ENCODE measurements around the gene ODR4. TPM values are rescaled to one million over a fixed set of nuclear protein-coding genes. Genes with fewer than 3 reads are reported as not detected.

ODR4 gene
- total RNA-seq, 4 donors from 2014 or later = 25.1 to 35.4 (median 29.9) TPM

GRCh38 chr1:186465946-186466345 lies 90.3 kb downstream of the ODR4 start:
- H3K36me3 ChIP-seq = no peaks in the 10 kb centered on the region
- no peak for DNase-seq
- 63 to 87% methylated on average over 2 of the region's 2 CpGs for WGBS, 2 donors
- TF ChIP-seq POLR2A (IDR thresholded peaks at IDR 0.05) (no peak), CTCF (IDR thresholded peaks at IDR 0.05) (no peak)
- no peaks in the 10 kb centered on the region for H3K4me1 ChIP-seq
- intact Hi-C loops (cut with DNase I) = no loop called here
- no peak overlapping the region for H3K27ac ChIP-seq
- H3K4me3 ChIP-seq (replicated peaks in 1 of 3) = no peak overlapping the region
- no peaks in the 10 kb centered on the region for H3K9me3 ChIP-seq
- H3K27me3 ChIP-seq = no peaks in the 10 kb centered on the region

Other genes with a start within 250 kb of the ODR4 start
- 1 to 10 TPM in 3 of 4 donors, under 1 TPM in 1; 0.44 to 4.2 (median 3.2) TPM for gene PRG4, start 79.6 kb upstream of the ODR4 start, total RNA-seq
- gene TPR, start 585 bp upstream of the ODR4 start, total RNA-seq = 100 to 1,000 TPM in 3 of 4 donors, 10 to 100 TPM in 1; 90.4 to 108 (median 104) TPM
- gene PDC, start 85.3 kb downstream of the ODR4 start, total RNA-seq = not detected

All from thyroid gland (tissue), 4 donors.